NCI-H446 treated with DMSO at 0.1 percent for 48 hours (cell line): ENCODE results near the gene PRICKLE1.

ENCODE experiments used
- DNase-seq: peaks from one replicate; lab custom pipeline; 2025; lab: John Stamatoyannopoulos, UW

The PRICKLE1 gene

DNA sequence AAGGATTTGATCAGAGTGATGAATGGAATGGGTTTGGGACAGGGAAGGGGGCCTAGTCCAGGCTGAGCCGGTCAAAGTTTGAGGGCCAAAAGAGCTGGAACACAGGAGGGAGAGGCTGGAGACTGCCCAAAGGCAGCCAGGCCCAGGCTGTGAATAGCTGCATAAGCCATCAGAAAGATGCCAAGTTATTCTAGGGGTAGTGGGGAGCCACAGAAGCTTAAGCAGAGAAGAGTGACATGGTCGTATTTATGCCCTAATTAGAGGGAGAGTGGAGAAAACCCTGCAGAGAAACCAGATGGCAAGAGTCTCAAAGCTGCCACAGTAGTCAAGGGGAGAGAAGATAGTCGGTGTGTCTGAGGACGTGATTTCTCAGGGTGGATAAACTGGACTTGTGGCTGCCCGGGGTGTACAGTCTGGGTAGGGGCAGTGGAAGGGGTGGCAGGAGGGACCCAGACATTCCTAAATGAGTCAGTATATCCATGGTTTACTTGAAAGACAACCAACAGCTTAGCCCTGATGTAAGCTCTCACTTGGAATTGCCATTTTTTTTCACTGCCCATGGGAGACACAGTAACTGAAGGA, 99.2 kb downstream of the PRICKLE1 start:
- DNase-seq: no peak

DNA sequence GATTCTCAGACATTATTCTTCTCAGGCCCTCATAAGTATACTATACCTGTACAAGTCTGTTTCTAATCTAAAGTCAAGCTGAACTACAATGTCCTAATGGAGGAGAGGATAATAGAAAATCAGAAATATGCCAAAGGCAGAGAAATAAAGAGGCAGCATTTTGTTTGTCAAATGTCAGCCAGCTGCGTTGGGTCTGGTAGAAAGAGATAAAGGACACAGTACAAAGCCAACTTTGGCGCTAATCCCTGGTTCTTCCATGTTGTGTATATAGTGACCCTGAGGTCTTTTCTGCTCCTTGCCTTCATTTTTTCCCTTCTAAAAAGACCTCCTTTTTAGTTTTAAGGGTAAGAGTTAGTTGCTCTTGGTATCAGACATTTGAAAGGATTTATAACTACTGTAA, 103.1 kb downstream of the PRICKLE1 start:
- DNase-seq: no peak

DNA sequence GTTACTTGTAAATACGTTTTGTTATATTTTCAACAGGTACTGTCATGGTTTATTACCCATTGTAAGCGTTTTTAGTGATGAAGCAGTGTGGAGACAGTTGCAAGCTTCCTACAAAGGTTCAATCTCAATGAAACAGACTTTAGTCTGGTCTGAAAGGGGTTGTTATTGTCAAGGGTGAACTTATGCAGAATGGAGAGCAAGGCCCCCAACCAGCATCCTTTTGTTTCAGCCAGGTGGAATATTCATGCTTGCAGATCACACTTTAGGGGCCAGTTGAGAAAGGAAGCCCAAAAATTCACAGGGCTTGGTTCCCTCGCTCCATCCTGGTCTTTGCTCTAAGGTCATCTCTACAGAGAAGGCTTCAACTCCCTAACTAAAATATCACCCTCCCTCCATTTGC, 103.7 kb downstream of the PRICKLE1 start:
- no peak for DNase-seq

DNA sequence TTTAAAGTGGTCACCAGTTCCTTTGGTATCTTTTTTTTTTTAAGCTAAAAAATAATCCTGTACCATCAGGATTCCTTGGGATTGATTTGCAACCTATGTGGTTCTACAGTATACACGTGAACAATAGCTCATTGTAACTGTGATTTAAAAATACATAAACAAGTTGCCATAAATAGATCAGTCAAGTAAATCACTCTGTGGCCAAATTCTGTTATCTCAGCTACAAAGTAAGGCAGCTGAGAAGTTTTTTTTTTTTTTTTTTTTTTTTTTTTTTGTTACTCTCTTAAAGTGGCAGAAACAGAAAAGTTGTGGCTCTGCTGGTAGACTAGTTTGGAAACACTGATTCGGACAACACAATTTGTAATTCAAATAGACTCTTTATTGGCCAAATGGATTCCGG, 104.5 kb downstream of the PRICKLE1 start:
- DNase-seq: no peak

DNA sequence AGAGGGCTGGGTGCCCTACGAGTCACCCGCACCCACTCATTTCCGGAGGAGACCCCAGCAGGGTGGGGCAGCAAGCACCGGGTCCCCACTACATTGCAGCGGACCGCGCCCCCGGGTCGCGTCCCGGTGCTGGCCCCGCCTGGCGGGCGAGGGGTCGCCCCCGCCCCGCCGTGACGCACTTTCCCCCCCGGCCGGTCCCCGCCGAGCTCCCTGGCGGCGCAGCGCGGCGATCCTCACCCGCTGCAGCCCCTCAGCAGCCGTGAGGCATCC, 106.1 kb downstream of the PRICKLE1 start:
- DNase-seq: no peak

DNA sequence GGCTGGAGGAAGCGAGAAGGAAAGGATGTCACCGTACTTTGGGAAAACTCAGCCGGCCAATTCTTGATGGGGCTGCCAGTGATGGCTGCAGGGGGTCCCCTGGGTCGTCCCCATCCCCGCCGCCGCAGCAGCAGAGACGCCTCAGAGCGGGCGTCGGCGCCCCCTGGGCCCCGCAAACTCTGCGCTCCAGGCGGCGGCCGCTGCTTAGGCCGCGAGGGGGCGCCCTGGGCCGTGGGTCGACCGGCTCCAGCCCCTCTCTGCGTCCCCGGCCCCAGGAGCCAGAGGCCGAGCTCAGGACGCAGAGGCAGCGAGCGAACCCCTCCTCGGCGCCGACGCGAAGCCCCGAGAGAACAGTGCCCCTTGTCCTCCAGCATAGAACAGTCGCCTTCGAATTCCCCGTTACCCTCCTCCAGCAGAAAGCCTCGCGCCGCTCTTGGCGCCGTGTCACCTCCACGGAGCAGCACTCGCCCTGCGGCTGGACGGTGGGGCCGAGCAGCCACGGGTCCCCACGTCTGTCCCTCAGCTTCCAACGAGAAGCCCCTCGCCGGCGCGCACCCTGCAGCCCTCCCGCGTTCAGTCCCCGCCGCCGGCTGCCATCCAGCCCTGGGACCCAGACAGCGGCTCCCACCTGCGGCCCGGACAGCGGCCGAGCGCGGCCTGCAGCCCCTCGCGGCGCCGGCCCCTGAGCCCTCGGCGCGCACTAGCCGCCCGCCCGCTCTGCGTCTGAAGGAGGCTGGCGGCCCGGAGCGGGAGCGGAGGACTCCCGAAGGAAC, 106.6 kb downstream of the PRICKLE1 start:
- no peak for DNase-seq

DNA sequence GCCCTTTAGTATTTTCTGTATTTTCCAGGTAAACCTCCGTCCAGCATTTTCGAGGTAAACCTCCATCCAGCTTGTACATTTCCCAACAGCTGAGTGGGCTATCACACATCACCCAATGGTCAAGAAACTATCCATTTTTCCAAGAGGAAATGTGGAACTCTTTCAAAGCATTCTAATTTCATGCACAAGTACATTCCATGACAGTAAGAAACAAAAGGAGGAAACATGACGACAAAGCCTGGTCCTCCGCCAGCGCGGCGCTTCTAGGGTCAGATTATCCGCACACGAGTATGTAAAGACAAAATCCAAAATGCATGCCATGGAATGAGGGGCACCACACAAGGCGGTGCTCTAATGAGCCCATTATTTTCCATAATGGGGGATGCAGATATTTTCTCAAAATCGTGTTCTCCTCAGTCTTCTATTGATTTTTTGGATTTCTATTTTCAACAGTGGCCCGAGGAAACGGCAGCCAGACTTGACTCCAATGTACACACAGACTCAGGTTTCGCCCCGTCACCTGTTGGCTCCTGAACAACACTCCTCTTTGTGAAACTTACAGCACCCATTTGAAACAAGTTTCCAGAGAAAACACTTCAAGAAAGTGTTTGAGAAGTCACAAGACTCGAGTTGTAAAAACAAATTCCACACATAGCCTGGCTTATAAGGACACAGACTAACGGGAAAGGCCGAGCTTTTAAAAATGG, 107.4 kb downstream of the PRICKLE1 start:
- DNase-seq: no peak

DNA sequence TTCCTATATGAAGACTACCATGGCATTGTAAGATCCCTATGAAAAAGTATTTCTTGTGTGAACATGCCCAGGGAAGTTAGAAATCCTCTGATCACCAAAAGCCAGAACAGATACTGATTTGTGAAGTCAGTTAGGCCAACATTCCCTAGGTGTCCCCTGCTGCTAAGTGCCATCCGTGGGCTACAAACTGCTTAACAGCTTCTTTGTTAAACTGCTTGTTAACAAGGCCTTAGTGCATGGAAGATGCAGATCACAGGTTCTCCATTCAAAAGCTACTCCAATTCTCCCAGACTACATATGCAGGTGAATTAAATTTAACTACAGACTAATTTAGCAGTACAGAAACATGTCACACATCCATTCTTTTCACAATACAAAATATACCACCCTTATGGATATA, 108.2 kb downstream of the PRICKLE1 start:
- DNase-seq: no peak

DNA sequence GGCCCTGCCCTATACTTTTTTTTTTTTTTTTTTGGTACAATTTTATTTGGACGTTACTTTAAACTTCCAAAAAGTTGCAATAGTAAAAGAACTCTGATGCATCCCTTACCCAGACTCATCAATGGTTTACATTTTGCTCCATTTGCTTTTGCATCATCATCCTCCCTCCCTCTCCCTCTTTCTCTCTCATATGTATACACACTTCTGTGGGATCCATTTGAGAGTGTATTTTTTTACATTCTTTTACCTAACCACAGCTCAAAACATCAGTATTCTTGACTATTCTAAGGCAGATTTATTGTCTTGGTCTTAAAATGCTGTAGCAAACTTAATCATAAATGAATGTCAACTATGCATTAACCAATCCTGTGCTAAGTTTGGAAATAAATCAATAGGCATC, 111.6 kb downstream of the PRICKLE1 start:
- no peak for DNase-seq

DNA sequence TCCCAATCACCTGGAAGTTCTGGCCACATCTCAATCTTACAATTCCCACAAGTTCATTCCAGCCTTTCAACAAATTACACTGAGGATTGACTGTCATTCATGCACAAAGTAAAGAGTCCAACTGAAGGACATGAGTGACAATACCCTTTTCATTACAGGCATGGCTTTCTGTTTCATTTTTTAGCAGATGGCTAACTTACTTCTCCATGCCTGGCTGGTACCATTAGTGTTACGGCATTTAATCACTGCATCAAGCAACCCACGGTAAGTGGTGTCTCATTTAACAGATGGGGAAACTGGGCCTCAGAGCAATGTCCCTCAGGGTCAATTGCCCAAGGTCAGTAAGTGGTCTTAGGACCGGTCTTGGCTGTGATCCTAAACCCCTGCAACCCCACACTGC, 114.4 kb downstream of the PRICKLE1 start:
- DNase-seq: no peak

DNA sequence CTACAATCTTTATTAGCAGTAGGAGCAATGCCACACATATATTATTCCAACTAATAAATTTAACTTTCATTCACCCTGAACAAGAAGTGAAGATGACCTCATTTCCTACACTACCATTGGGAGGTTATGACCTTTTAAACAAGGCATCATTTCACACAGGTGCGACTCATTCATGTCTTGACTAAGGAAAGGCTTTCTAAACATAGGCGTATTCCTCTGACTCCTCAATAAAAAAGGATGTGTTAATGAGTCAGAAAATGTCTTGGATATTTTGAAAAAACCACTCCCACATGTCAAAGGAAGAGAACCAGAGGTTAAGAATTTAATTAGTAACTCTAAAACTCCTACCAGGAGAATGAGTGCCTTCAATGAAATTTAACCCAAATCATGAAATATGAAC, 115.2 kb downstream of the PRICKLE1 start:
- no peak for DNase-seq

DNA sequence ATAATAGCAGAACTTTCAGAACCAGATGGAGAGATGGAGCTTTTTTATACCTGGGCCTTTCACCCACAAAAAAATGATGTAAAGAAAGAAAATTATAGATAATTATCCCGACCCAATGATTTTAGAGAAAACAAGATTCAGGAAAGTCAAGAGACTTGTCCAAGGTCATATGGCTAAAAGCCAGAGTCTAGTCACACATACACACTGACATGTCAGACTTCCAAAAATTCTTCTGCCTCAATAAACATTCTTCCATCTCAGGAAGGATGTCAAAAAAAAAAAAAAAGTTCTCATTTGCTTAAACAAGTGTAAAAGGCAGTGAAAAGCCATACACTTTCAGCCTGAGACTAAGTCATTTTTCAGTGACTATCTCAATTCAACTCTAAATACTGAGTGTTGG, 116.0 kb downstream of the PRICKLE1 start:
- peak; percentile 18 for DNase-seq

DNA sequence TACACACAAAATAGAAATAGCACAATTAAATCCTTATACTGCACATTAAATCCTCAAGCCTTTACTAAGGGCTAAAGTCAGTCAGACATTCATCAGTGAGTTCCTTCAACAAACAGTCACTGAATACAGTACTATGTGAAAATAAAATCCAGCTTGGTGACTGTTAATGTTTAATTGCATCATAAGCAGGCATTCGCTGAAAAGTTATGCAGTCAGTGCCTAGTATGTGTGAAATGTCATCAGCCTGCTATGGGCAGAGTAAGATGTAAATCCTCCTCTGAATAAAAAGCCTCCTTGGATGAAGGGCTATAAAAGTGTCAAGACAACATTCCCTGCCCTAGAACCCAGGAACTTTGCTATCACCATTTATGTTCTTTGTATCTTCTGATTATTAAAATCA, 116.4 kb downstream of the PRICKLE1 start:
- no peak for DNase-seq

DNA sequence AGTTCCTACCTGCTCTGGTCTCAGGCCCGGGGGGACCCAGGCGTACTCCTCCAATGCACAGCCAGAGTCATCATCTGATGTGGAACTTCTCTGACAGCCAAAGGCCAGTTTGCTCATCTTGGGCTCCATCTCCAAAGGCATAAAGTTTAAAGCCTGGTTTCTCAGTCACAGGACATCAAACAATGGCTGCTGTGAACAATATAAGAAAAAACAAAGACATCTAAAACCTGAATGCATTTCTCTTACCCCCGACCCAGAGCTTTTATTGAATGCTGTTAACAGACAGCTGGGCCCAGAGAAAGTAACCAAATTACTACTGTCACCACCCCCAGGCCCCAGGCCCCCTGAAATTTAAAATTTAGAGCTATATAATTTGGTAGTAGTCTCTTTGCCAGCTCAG, 117.2 kb downstream of the PRICKLE1 start:
- no peak for DNase-seq

DNA sequence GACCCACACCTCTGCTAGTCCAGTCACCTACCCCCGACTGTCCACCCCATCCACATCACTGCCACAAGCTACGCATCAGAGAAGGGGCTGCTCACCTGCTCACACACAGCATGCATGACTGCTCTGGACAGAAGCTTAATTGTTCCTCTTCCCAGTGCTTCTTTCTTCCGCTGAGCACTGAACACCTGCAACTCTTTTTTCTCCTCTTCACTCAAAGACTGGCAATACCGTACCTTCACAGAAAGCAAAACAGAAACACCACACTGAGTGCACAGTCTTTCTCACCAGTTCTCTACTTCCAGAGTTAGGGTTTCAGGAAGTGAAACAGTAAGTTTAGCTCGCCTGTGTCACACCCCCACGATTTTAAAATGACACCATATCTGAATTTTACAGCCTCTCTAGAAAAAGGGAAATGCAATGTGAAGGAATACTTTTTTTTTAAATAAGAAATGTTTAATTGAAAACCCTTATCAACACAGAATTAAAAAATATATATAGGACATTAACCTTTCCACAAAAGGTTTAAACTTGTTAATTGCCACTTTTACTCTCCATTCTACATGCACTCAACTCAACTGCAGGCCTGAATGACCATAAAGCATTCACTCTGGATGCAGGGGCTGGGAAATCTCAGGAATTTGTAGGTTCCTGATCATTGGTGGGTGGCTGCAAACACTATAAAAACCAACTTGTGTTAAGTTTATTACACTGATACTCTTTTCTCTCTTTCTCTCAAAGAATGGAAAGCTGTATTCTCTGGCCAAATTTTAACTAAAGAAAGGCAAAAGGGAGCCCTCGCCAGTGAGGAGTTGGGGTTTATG, 120.0 kb downstream of the PRICKLE1 start:
- DNase-seq: no peak

DNA sequence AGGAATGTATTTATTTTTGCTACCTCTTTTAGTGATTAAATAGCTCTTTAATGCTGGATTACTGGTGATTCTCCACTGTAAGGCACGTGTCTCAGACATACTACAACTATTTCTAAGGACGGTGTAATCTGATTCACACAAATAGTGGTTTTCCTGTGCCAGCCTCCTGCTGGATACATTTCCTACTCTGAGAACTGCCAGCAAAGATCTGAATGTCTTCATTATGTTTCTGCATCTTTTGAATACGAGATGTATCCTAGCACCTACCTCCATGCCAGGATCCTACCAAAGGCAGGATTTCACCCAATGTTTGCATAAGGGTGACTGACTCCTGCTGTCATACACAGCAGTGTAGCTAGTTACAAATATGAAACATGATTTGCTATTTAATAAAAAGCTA, 120.6 kb downstream of the PRICKLE1 start:
- no peak for DNase-seq

DNA sequence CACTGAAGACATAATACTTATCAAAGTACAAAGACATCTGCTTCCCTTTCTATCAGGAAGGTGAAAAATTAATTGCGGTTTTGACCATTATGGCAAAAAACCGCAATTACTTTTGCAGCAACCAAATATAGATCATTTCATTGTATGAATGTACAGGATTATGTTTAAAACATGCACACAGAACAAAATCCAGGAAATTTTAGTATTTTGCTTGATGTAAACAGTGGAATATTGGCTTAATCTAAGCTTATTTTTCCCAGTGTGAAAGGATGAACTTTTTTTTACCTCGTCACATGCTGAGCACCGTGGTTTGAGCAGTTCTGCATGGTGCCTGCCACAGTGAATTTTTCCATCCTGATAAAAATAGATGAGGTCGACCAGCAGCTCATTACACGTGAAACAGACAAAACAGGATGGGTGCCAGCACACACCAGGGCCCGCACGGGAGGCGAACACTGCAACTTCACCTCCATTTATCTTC, 121.2 kb downstream of the PRICKLE1 start:
- no peak for DNase-seq

DNA sequence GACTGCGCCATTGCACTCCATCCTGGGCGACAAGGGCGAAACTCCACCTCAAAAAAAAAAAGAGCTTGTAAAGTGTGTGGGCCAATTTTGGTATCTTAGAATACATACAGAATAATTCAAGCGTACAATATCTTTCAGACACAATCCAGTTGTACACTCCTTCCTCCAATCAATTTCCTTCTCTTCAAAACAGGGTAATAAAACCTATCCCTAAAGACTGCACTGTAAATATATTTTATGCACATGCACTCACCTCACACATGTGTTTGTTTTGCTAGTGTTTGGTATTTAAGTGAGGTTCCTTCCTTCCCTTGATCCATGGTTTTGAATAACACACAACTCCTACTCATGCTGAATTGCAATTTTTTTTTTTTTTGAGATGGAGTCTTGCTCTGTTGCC, 125.9 kb downstream of the PRICKLE1 start:
- DNase-seq: no peak

DNA sequence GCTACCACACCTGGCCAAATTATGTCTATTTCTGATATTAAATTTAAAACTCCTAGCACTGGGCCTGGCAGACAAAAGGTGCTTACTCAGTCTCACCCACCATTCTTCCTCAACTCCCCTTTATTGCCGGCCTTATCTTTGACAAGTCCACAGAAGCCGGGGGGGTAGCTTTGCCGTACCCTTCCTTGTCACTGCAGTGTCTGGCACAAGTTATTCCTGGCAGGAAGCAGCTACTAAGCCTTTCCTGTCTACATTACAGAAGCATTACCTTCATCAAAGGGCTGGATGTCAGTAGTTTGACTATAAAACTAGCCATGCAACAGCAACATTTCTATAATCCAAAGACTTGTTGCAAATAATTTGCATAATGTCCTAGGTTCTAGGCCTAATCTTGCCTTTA, 127.1 kb downstream of the PRICKLE1 start:
- DNase-seq: no peak

DNA sequence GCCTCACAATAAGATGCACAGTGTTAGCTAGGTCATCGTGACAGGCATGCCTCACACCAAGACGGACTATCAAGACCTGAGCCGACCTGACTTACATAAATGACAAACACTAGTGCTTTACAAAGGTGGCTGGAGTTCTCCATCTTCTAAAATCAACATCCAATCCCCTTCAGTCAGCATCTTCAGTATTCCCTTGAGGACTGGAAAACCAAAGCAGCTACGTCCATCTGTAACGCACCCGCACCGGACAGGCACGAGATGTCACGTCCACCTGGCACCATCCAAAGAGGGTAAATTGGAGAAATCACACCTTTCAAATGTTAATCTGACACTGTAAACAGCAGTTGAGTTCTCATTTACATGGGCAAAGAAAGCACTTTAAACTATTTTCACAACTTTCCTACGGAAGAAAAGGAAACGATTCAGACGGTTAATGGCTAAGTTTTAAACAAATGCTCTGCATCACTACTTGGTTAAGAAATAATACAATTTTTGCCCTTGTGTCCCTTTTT, 130.2 kb downstream of the PRICKLE1 start:
- no peak for DNase-seq

DNA sequence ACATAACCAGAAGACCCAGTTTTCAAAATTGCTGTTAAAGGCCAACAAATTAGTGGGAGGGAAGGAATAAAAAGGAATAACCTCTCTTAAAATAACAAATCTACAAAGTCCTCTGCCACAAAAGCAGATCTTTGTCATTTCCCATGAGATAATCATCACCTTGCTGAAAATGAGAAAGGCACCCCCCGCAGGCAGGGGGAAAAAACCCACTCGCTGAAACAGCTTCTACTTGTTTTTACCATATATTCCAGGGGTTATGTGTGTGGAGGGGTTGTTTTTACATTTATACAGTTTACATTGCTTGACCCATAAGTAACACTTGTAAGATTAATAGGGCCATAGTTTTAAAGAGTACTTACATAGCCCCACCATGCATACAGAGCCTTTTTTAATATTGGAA, 131.0 kb downstream of the PRICKLE1 start:
- no peak for DNase-seq

DNA sequence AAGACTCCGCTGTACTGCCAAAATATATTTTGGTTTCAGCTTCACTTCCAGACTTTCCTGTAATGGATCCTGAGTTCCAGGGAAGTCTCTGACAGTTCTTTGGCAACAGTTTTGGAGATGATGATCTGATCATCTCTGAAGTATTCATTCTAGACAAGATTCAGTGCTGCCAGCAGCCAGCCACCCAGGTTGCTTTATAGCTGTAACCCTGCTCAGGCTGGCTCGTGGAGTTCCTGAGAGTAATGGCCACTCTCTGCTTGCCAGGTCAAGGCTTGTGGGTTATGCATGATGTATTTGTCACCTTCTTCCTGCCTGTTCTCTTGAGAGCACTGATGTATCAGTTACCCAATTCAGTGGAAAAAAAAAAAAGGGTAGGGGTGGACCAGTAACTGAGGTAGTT, 139.3 kb downstream of the PRICKLE1 start:
- DNase-seq: no peak
